Measurements from ENCODE around the gene VSTM4. TPM values are rescaled to one million over a fixed set of nuclear protein-coding genes. Genes with fewer than 3 reads are reported as not detected.

The VSTM4 gene
- total RNA-seq, 1 donor = 10.1 TPM

- Histone ChIP-seq H3K9me3 (ENCODE audit: low read depth, low read length) (no peaks in the 10 kb centered on the region), H3K79me2 (ENCODE audit: insufficient read depth, low read length) (no peaks in the 10 kb centered on the region), H3K36me3 (ENCODE audit: insufficient read depth, low read length) (no peaks in the 10 kb centered on the region), H4K20me1 (ENCODE audit: insufficient read depth, low read length) (no peaks in the 10 kb centered on the region), H2AFZ (ENCODE audit: low read length) (no peak overlapping the region), H3K4me2 (ENCODE audit: insufficient read depth, low read length) (no peak overlapping the region), H3K4me1 (ENCODE audit: insufficient read depth, low read length) (no peaks in the 10 kb centered on the region), H3K4me3 (ENCODE audit: insufficient read depth, low read length) (no peak overlapping the region), H3K27ac (ENCODE audit: low read depth, low read length) (no peak overlapping the region), H3K27me3 (ENCODE audit: insufficient read depth, low read length) (peaks cover 14% of the 10 kb centered on the region)
- no peak for TF ChIP-seq CTCF (IDR thresholded peaks at IDR 0.05; ENCODE audit: extremely low read depth, low read depth, low read length)
- DNase-seq (ENCODE audit: insufficient read length, low spot score, missing footprints) = no peak
Observed at GRCh38 chr10:49012603-49013002, 102.7 kb downstream of the VSTM4 start.

GRCh38 chr10:49011756-49012155 lies 103.6 kb downstream of the VSTM4 start:
- DNase-seq (ENCODE audit: insufficient read length, low spot score, missing footprints) = no peak
- Histone ChIP-seq H4K20me1 (ENCODE audit: insufficient read depth, low read length) (no peaks in the 10 kb centered on the region), H3K4me1 (ENCODE audit: insufficient read depth, low read length) (no peaks in the 10 kb centered on the region), H2AFZ (ENCODE audit: low read length) (no peak overlapping the region), H3K79me2 (ENCODE audit: insufficient read depth, low read length) (no peaks in the 10 kb centered on the region), H3K4me2 (ENCODE audit: insufficient read depth, low read length) (no peak overlapping the region), H3K36me3 (ENCODE audit: insufficient read depth, low read length) (no peaks in the 10 kb centered on the region), H3K4me3 (ENCODE audit: insufficient read depth, low read length) (no peak overlapping the region), H3K27me3 (ENCODE audit: insufficient read depth, low read length) (peaks cover 14% of the 10 kb centered on the region), H3K27ac (ENCODE audit: low read depth, low read length) (no peak overlapping the region), H3K9me3 (ENCODE audit: low read depth, low read length) (no peaks in the 10 kb centered on the region)
- TF ChIP-seq CTCF (IDR thresholded peaks at IDR 0.05; ENCODE audit: extremely low read depth, low read depth, low read length) = no peak

- DNase-seq (ENCODE audit: insufficient read length, low spot score, missing footprints) = no peak
- Histone ChIP-seq H3K36me3 (ENCODE audit: insufficient read depth, low read length) (no peaks in the 10 kb centered on the region), H3K4me2 (ENCODE audit: insufficient read depth, low read length) (no peak overlapping the region), H3K27me3 (ENCODE audit: insufficient read depth, low read length) (peaks cover 14% of the 10 kb centered on the region), H4K20me1 (ENCODE audit: insufficient read depth, low read length) (no peaks in the 10 kb centered on the region), H3K4me3 (ENCODE audit: insufficient read depth, low read length) (no peak overlapping the region), H3K9me3 (ENCODE audit: low read depth, low read length) (no peaks in the 10 kb centered on the region), H3K27ac (ENCODE audit: low read depth, low read length) (no peak overlapping the region), H3K4me1 (ENCODE audit: insufficient read depth, low read length) (no peaks in the 10 kb centered on the region), H3K79me2 (ENCODE audit: insufficient read depth, low read length) (no peaks in the 10 kb centered on the region), H2AFZ (ENCODE audit: low read length) (no peak overlapping the region)
- no peak for TF ChIP-seq CTCF (IDR thresholded peaks at IDR 0.05; ENCODE audit: extremely low read depth, low read depth, low read length)
Observed at GRCh38 chr10:49010865-49011264, 104.5 kb downstream of the VSTM4 start.

- no peak for TF ChIP-seq CTCF (IDR thresholded peaks at IDR 0.05; ENCODE audit: extremely low read depth, low read depth, low read length)
- Histone ChIP-seq H3K4me1 (ENCODE audit: insufficient read depth, low read length) (no peaks in the 10 kb centered on the region), H3K4me2 (ENCODE audit: insufficient read depth, low read length) (no peak overlapping the region), H3K79me2 (ENCODE audit: insufficient read depth, low read length) (no peaks in the 10 kb centered on the region), H3K27ac (ENCODE audit: low read depth, low read length) (no peak overlapping the region), H2AFZ (ENCODE audit: low read length) (no peak overlapping the region), H4K20me1 (ENCODE audit: insufficient read depth, low read length) (no peaks in the 10 kb centered on the region), H3K36me3 (ENCODE audit: insufficient read depth, low read length) (no peaks in the 10 kb centered on the region), H3K9me3 (ENCODE audit: low read depth, low read length) (no peaks in the 10 kb centered on the region), H3K4me3 (ENCODE audit: insufficient read depth, low read length) (no peak overlapping the region), H3K27me3 (ENCODE audit: insufficient read depth, low read length) (peaks cover 14% of the 10 kb centered on the region)
- DNase-seq (ENCODE audit: insufficient read length, low spot score, missing footprints) = no peak
Observed at GRCh38 chr10:49010295-49010694, 105.0 kb downstream of the VSTM4 start.
